GM12878 (cell line): ENCODE measurements around the gene DHX32. TPM values are rescaled to one million over a fixed set of nuclear protein-coding genes. Genes with fewer than 3 reads are reported as not detected.

Source experiments
- ATAC-seq: fragments of 200-7000 bp; cut with Tn5 transposase; 3 replicates; pipeline ENCODE4 v1.9.1; 2020; ENCODE audit warnings: mild to moderate bottlenecking, moderate library complexity
- BruUV-seq: library from RNA; stranded (reverse); fragments of 400-500 nt; replicated peaks from 2 replicates; lab custom pipeline; 2021; lab: Mats Ljungman, UMichigan
- CTCF ChIA-PET: fragments of 300-600 bp; sonication (Branson Sonifier 250); formaldehyde crosslinking; extraction: SDS; loops from one replicate; lab custom pipeline; 2021; ENCODE audit warnings: inconsistent platforms; lab: Yijun Ruan, JAX
- POLR2A ChIA-PET: fragments of 350-600 bp; formaldehyde crosslinking; extraction: SDS; loops from one replicate; lab custom pipeline; 2021; ENCODE audit warnings: inconsistent platforms; lab: Charles Lee
- RAD21 ChIA-PET: fragments of 300-600 bp; sonication (Branson Sonifier 250); formaldehyde crosslinking; loops from one replicate; lab custom pipeline; 2023; ENCODE audit warnings: antibody characterized with exemption; ENCODE audit not compliant: unreplicated experiment; lab: Charles Lee
- SMC1A ChIA-PET: fragments of 300-600 bp; sonication (Branson Sonifier 250); formaldehyde crosslinking; loops from one replicate; lab custom pipeline; 2023; ENCODE audit not compliant: unreplicated experiment, uncharacterized antibody; lab: Charles Lee
- DNase-seq: peaks from one replicate; pipeline ENCODE4 v3.0.0-alpha.2; 2011; ENCODE audit warnings: low read depth, low spot score
- FAIRE-seq: peaks from 3 replicates; lab custom pipeline; 2011; peaks lifted over from hg19 to GRCh38; lab: Jason Lieb, UNC
- H2AFZ ChIP-seq: 2 replicates; pipeline ENCODE4 v1.6.0; 2011; ENCODE audit warnings: low read depth, low read length, control low read depth; ENCODE audit not compliant: control insufficient read depth
- H3K27ac ChIP-seq: 2 replicates; pipeline ENCODE4 v1.5.1; 2011; ENCODE audit warnings: control low read depth; ENCODE audit not compliant: control insufficient read depth, insufficient read depth
- H3K27me3 ChIP-seq, 2 experiments: replicated peaks in 1 of 2; 2 replicates each; pipeline versions ENCODE4 v1.6.0 to v1.6.1; 2011; ENCODE audit warnings: low read length in 1 of 2; ENCODE audit not compliant: control insufficient read depth in 2 of 2, insufficient read depth in 2 of 2
- H3K36me3 ChIP-seq, 2 experiments: 2 replicates each; pipeline ENCODE4 v1.5.1; 2011; ENCODE audit warnings: low read length in 1 of 2; ENCODE audit not compliant: control insufficient read depth in 2 of 2, insufficient read depth in 2 of 2
- H3K4me1 ChIP-seq: 2 replicates; pipeline ENCODE4 v1.6.1; 2011; ENCODE audit warnings: mild to moderate bottlenecking, low read length, moderate library complexity, mixed read lengths; ENCODE audit not compliant: control insufficient read depth, insufficient read depth
- H3K4me2 ChIP-seq: 2 replicates; pipeline ENCODE4 v1.6.0; 2011; ENCODE audit warnings: control low read depth; ENCODE audit not compliant: control insufficient read depth, insufficient read depth
- H3K4me3 ChIP-seq: fragments of 200-600 bp; sonication (generic); 2 replicates; pipeline ENCODE4 v1.5.1; 2016
- H3K79me2 ChIP-seq: 2 replicates; pipeline ENCODE4 v1.6.0; 2011; ENCODE audit warnings: low read length; ENCODE audit not compliant: control insufficient read depth, insufficient read depth
- H3K9ac ChIP-seq: 2 replicates; pipeline ENCODE4 v1.8.0; 2011; ENCODE audit warnings: low read length, control low read depth, mixed read lengths; ENCODE audit not compliant: control insufficient read depth, insufficient read depth
- H3K9me3 ChIP-seq: replicated peaks from 3 replicates; pipeline ENCODE4 v1.5.1; 2011; ENCODE audit warnings: mild to moderate bottlenecking, low read length; ENCODE audit not compliant: control insufficient read depth, insufficient read depth
- H4K20me1 ChIP-seq: 2 replicates; pipeline ENCODE4 v1.6.0; 2011; ENCODE audit not compliant: control insufficient read depth, insufficient read depth
- ATF7 ChIP-seq: fragments of 450-650 bp; IDR thresholded peaks from 2 replicates; pipeline ENCODE4 v1.6.1; 2016; ENCODE audit warnings: low read depth, mild to moderate bottlenecking
- BACH1 ChIP-seq: fragments of 450-650 bp; IDR thresholded peaks from 2 replicates; pipeline ENCODE4 v1.6.1; 2017; ENCODE audit warnings: mild to moderate bottlenecking, borderline replicate concordance
- CREB1 ChIP-seq: IDR thresholded peaks from 2 replicates; pipeline ENCODE4 v1.6.1; 2012; ENCODE audit warnings: low read depth, mild to moderate bottlenecking, inconsistent platforms
- FOS ChIP-seq: IDR thresholded peaks from 3 replicates; pipeline ENCODE4 v1.6.1; 2011; ENCODE audit warnings: borderline replicate concordance; ENCODE audit not compliant: insufficient read length; ENCODE audit errors: extremely low read depth
- NFIC ChIP-seq: IDR thresholded peaks from 2 replicates; pipeline ENCODE4 v1.6.1; 2012; ENCODE audit warnings: low read depth, mild to moderate bottlenecking, inconsistent platforms, low read length, moderate library complexity
- SIX5 ChIP-seq: IDR thresholded peaks from 2 replicates; pipeline ENCODE4 v1.6.1; 2011; ENCODE audit warnings: mild to moderate bottlenecking, low read depth, low read length, moderate library complexity; ENCODE audit not compliant: severe bottlenecking
- SREBF1 ChIP-seq: IDR thresholded peaks from 2 replicates; pipeline ENCODE4 v1.6.1; 2012; ENCODE audit warnings: mild to moderate bottlenecking, low read length
- TARDBP ChIP-seq: IDR thresholded peaks from 2 replicates; pipeline ENCODE4 v1.6.1; 2016; ENCODE audit warnings: borderline replicate concordance
- TCF3 ChIP-seq: IDR thresholded peaks from 2 replicates; pipeline ENCODE4 v1.6.1; 2012; ENCODE audit warnings: low read depth, mild to moderate bottlenecking, low read length, borderline replicate concordance; ENCODE audit not compliant: insufficient read depth
- ZSCAN29 ChIP-seq: fragments of 450-650 bp; IDR thresholded peaks from 2 replicates; pipeline ENCODE4 v1.6.1; 2017; ENCODE audit warnings: mild to moderate bottlenecking, moderate library complexity
- WGBS: methylation state at CpG from one replicate; pipeline ENCODE4 v1.1.6; 2016; ENCODE audit warnings: low lambda C conversion rate; ENCODE audit not compliant: insufficient replicate concordance, insufficient coverage; ENCODE audit errors: missing lambda C conversion rate; 5-methylcytosine and 5-hydroxymethylcytosine counted together
- in situ Hi-C: fragments of 300-500 bp; cut with MboI; formaldehyde crosslinking; loops from 9 replicates; pipeline ENCODE4 v1.14.3; 2018; ENCODE audit warnings: mixed read lengths
- intact Hi-C: fragments of 100-400 bp; cut with micrococcal nuclease; formaldehyde crosslinking; loops from one replicate; pipeline ENCODE4 v1.14.2; 2022; ENCODE audit not compliant: unreplicated experiment
- polyA plus RNA-seq, 11 experiments: library from polyadenylated mRNA; depleted of rRNA in 4 of 11; unstranded in 6 of 11; stranded (reverse) in 5 of 11; fragments of >200 nt; fragmentation: Nextera tagmentation in 4 of 11; fragmentation: Illumina TruSeq in 1 of 11; extraction: Ambion mirVana in 4 of 11; extraction: Trizol in 1 of 11; gene quantifications; 1 replicate in 1 of 11; 2 replicates in 10 of 11; pipeline versions ENCODE4 v1.2.1 to v1.2.3, GENCODE V29; 2011 to 2016; ENCODE audit warnings: inconsistent platforms in 2 of 11, missing spikeins in 2 of 11, low read depth in 1 of 11
- total RNA-seq, 4 experiments: library from RNA; depleted of rRNA in 3 of 4; stranded (reverse); fragments of >200 nt in 3 of 4; fragmentation: Illumina TruSeq in 1 of 4; extraction: Trizol in 1 of 4; gene quantifications; 2 replicates each; pipeline versions ENCODE4 v1.2.1 to v1.2.3, GENCODE V29; 2013 to 2021
- TF ChIP-seq, protein P1 (sequence below): IDR thresholded peaks from 2 replicates; pipeline ENCODE4 v1.6.1; 2011; ENCODE audit warnings: low read depth, low read length, improper control_type of control experiment, borderline replicate concordance
- TF ChIP-seq, protein P2 (sequence below): fragments of 450-650 bp; IDR thresholded peaks from 2 replicates; pipeline ENCODE4 v1.6.1; 2017; ENCODE audit warnings: mild to moderate bottlenecking, moderate library complexity

Gene DHX32
- total and polyA plus RNA-seq, 10 of the 15 experiments (the other 5 are each of a cell fraction or from before 2014, with no cell fraction given): 5.4 to 21.0 (median 16.0) TPM

DNA sequence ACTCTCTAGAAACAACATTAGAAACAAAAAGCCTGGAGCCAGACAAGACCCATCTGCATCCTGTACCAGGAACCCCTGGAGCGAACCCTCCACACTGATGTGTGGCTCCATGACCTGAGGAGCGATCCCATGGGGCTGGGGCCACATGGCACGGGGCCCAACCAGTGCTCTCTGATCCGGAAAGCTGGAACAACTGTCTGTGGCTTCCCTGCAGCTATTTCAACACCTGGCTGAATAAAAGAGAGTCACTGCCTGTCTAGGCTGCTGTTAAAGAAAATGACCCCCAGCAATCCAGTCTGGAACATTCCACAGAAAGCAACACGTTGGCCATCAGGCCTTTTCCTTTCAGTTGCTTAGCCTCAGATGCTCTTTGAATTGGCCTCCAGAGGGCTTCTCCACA, 79.0 kb downstream of the DHX32 start:
- CTCF ChIA-PET: no interaction called here
- in situ Hi-C loops: no loop called here

More for the DNA sequence above, 79.0 kb downstream of the DHX32 start:
- H3K9me3 ChIP-seq: no peaks in the 10 kb centered on the region
- no peaks in the 10 kb centered on the region for H3K79me2 ChIP-seq
- H3K4me2 ChIP-seq: no peak overlapping the region
- no peaks in the 10 kb centered on the region for H3K27me3 ChIP-seq
- H3K4me3 ChIP-seq: no peak overlapping the region
- ChIA-PET SMC1A (no interaction called here), POLR2A (interaction anchor here (0.6 kb wide), 1 partner anchor 11 kb away, joined by 7 read pairs; no protein-coding TSS in a partner anchor), RAD21 (no interaction called here)
- no peaks in the 10 kb centered on the region for H3K4me1 ChIP-seq
- no TSS peak for BruUV-seq
- no peak overlapping the region for H3K9ac ChIP-seq
- H4K20me1 ChIP-seq: no peaks in the 10 kb centered on the region
- no peak for FAIRE-seq
- 97% methylated on average over 5 of the region's 5 CpGs for WGBS
- H3K27ac ChIP-seq: no peak overlapping the region
- intact Hi-C loops: no loop called here
- TF ChIP-seq SIX5 (no peak), TARDBP (no peak), TCF3 (no peak), FOS (no peak), ZSCAN29 (no peak), ATF7 (no peak), BACH1 (no peak), SREBF1 (no peak), NFIC (no peak), CREB1 (no peak)
- TF ChIP-seq, protein P1, sequence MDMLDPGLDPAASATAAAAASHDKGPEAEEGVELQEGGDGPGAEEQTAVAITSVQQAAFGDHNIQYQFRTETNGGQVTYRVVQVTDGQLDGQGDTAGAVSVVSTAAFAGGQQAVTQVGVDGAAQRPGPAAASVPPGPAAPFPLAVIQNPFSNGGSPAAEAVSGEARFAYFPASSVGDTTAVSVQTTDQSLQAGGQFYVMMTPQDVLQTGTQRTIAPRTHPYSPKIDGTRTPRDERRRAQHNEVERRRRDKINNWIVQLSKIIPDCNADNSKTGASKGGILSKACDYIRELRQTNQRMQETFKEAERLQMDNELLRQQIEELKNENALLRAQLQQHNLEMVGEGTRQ: no peak
- TF ChIP-seq, protein P2, sequence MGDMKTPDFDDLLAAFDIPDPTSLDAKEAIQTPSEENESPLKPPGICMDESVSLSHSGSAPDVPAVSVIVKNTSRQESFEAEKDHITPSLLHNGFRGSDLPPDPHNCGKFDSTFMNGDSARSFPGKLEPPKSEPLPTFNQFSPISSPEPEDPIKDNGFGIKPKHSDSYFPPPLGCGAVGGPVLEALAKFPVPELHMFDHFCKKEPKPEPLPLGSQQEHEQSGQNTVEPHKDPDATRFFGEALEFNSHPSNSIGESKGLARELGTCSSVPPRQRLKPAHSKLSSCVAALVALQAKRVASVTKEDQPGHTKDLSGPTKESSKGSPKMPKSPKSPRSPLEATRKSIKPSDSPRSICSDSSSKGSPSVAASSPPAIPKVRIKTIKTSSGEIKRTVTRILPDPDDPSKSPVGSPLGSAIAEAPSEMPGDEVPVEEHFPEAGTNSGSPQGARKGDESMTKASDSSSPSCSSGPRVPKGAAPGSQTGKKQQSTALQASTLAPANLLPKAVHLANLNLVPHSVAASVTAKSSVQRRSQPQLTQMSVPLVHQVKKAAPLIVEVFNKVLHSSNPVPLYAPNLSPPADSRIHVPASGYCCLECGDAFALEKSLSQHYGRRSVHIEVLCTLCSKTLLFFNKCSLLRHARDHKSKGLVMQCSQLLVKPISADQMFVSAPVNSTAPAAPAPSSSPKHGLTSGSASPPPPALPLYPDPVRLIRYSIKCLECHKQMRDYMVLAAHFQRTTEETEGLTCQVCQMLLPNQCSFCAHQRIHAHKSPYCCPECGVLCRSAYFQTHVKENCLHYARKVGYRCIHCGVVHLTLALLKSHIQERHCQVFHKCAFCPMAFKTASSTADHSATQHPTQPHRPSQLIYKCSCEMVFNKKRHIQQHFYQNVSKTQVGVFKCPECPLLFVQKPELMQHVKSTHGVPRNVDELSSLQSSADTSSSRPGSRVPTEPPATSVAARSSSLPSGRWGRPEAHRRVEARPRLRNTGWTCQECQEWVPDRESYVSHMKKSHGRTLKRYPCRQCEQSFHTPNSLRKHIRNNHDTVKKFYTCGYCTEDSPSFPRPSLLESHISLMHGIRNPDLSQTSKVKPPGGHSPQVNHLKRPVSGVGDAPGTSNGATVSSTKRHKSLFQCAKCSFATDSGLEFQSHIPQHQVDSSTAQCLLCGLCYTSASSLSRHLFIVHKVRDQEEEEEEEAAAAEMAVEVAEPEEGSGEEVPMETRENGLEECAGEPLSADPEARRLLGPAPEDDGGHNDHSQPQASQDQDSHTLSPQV: no peak
- peaks cover 3 to 14% of the 10 kb centered on the region in 2 experiments for H3K36me3 ChIP-seq
- DNase-seq: no peak
- ATAC-seq: no peak
- no peak overlapping the region for H2AFZ ChIP-seq
